Stimulated activated CD8-positive, alpha-beta memory T cell treated with anti-CD3 and anti-CD28 coated beads, Interleukin-4, amount 100 ng/mL, for 1 hour (primary cell): ENCODE data around the gene RNF13.
"Not testable (repeated sequence)": the region's sequence is repeated elsewhere in the genome, so short reads cannot be mapped to it uniquely, and the experiment has no call there.

Experiments used
- DNase-seq, 2 donors: peaks; one replicate each; pipeline ENCODE4 v3.0.0-alpha.2; 2020; ENCODE audit warnings: low read depth in 2 of 2, low spot score in 1 of 2

The RNF13 gene

GRCh38 chr3:149838491-149838890 lies 25.5 kb downstream of the RNF13 start:
- not testable (repeated sequence) for DNase-seq

GRCh38 chr3:149839469-149839868 lies 26.5 kb downstream of the RNF13 start:
- not testable (repeated sequence) for DNase-seq

- DNase-seq: no peak
Observed at GRCh38 chr3:149839896-149840295, 26.9 kb downstream of the RNF13 start.

GRCh38 chr3:149843502-149843901 lies 30.5 kb downstream of the RNF13 start:
- no peak for DNase-seq

GRCh38 chr3:149844091-149844490 lies 31.1 kb downstream of the RNF13 start:
- DNase-seq: no peak

- DNase-seq: no peak
Observed at GRCh38 chr3:149845570-149846244, 32.7 kb downstream of the RNF13 start.

GRCh38 chr3:149848238-149848637 lies 35.2 kb downstream of the RNF13 start:
- DNase-seq: no peak

GRCh38 chr3:149848688-149849087 lies 35.7 kb downstream of the RNF13 start:
- DNase-seq: no peak

- DNase-seq: no peak
Observed at GRCh38 chr3:149850787-149851584, 38.0 kb downstream of the RNF13 start.

- no peak for DNase-seq
Observed at GRCh38 chr3:149858911-149859310, 45.9 kb downstream of the RNF13 start.

- DNase-seq: no peak
Observed at GRCh38 chr3:149860881-149861280, 47.9 kb downstream of the RNF13 start.

- no peak for DNase-seq
Observed at GRCh38 chr3:149867563-149867962, 54.5 kb downstream of the RNF13 start.

- DNase-seq: no peak
Observed at GRCh38 chr3:149871855-149872254, 58.8 kb downstream of the RNF13 start.

GRCh38 chr3:149872589-149872988 lies 59.6 kb downstream of the RNF13 start:
- DNase-seq: no peak

GRCh38 chr3:149877668-149878067 lies 64.7 kb downstream of the RNF13 start:
- DNase-seq: no peak

GRCh38 chr3:149879872-149880271 lies 66.9 kb downstream of the RNF13 start:
- DNase-seq: no peak

- no peak for DNase-seq
Observed at GRCh38 chr3:149881879-149882278, 68.9 kb downstream of the RNF13 start.

- DNase-seq: no peak
Observed at GRCh38 chr3:149883134-149883533, 70.1 kb downstream of the RNF13 start.

GRCh38 chr3:149883860-149884259 lies 70.8 kb downstream of the RNF13 start:
- DNase-seq: not testable (repeated sequence)

GRCh38 chr3:149884848-149885247 lies 71.8 kb downstream of the RNF13 start:
- not testable (repeated sequence) for DNase-seq

GRCh38 chr3:149886957-149887356 lies 73.9 kb downstream of the RNF13 start:
- no peak for DNase-seq

- DNase-seq: no peak
Observed at GRCh38 chr3:149891621-149892020, 78.6 kb downstream of the RNF13 start.

GRCh38 chr3:149892371-149892770 lies 79.4 kb downstream of the RNF13 start:
- DNase-seq: no peak
